Spleen (tissue), 7 donors: ENCODE results near the gene MCOLN2.

Experiments
- CTCF ChIP-seq, 11 experiments: fragments of 200-600 bp in 7 of 11; fragments of 450-650 bp in 4 of 11; sonication (generic) in 4 of 11; IDR thresholded peaks in 8 of 11; conservative IDR thresholded peaks in 3 of 11; 1 replicate in 7 of 11; 2 replicates in 4 of 11; pipeline versions ENCODE4 v1.4.0 to v1.8.0; 2016 to 2021; ENCODE audit warnings: antibody characterized with exemption in 11 of 11, inconsistent platforms in 4 of 11, mild to moderate bottlenecking in 1 of 11
- POLR2A ChIP-seq, 3 donors: fragments of 450-650 bp; IDR thresholded peaks; one replicate each; pipeline ENCODE4 v1.5.1; 2017; ENCODE audit warnings: antibody characterized with exemption in 3 of 3, mild to moderate bottlenecking in 1 of 3
- donor health status: DM: no; HTN: no; CAD: no; lungs with moderate emphysema.
- donor health status: DM: no; HTN: no; CAD: no.
- donor health status: DM: no; HTN: no; CAD: no.

DNA sequence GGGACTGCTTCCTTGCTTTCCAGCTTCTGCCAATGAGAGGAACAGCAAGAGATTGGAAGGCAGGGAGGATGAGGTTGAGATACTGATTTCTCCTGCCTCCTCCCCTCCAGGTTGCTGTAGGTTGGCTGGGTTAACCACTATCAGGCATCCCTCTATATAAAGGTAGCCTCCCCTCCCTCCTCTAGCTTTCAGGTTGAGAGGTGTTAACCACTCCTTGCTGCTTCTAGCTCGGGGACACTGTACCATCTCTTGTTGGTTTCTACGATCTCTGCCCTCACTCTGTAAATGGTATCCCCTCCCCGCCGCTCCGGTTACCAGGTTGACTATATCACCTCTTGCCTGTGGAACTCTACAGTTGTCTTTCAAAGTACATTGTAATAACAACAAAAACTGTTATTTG, 120.6 kb downstream of the MCOLN2 start:
- no peak for TF ChIP-seq POLR2A (IDR thresholded peaks at IDR 0.05)
- TF ChIP-seq CTCF (IDR thresholded peaks at IDR 0.05 in 8 of 11, conservative IDR thresholded peaks at IDR 0.05 in 3 of 11), result no peak
